ENCODE measurements around the gene TMEM80. TPM values are rescaled to one million over a fixed set of nuclear protein-coding genes. Genes with fewer than 3 reads are reported as not detected.

Gene TMEM80
- total and polyA plus RNA-seq, 2 experiments from 2014 or later, result 26.7 to 35.5 TPM

DNA sequence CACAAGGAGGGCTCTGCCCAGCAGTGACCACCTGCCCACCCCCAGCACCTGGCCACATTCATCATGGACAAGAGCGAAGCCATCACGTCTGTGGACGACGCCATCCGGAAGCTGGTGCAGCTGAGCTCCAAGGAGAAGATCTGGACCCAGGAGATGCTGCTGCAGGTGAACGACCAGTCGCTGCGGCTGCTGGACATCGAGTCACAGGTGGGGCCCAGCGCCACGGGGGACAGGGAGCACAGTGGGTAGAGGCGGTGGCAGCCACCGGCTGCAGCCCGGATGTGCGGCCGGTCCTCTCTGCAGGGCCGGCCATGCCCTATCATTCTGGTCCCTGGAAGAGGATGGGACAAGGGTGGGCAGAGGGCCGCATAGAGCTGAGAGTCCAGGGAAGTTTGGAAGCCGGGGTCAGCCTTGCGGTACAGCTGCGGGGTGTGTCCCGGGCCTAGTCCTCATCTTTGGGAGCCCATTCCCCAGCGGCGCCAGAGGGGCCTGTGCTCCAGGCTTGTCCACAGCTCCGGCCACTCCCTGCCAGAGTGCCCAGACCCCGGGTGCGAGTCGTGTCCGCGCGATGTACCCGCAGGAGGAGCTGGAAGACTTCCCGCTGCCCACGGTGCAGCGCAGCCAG lies 24.5 kb downstream of the TMEM80 start:
- no peak for TF ChIP-seq EZH2 (IDR thresholded peaks at IDR 0.05; ENCODE audit: borderline replicate concordance)
- TF ChIP-seq EZH2phosphoT487 (IDR thresholded peaks at IDR 0.05; ENCODE audit: low read depth, severe bottlenecking, unreplicated experiment), result no peak
- TF ChIP-seq CTCF (IDR thresholded peaks at IDR 0.05; ENCODE audit: poor library complexity), result no peak
- Histone ChIP-seq H3K79me2 (peaks cover 28% of the 10 kb centered on the region), H3K9me2 (replicated peaks; ENCODE audit: insufficient read depth) (no peaks in the 10 kb centered on the region), H3K9me3 (ENCODE audit: low read depth) (no peaks in the 10 kb centered on the region), H2AFZ (no peak overlapping the region), H3K27me3 (no peaks in the 10 kb centered on the region), H3K4me3 (no peak overlapping the region), H3K36me3 (replicated peaks; ENCODE audit: insufficient read depth, low read depth) (no peaks in the 10 kb centered on the region), H3K27ac (no peak overlapping the region), H4K20me1 (ENCODE audit: insufficient read depth, poor library complexity, severe bottlenecking) (peaks cover 10% of the 10 kb centered on the region), H3K4me1 (ENCODE audit: insufficient read depth) (no peaks in the 10 kb centered on the region), H3K4me2 (no peak overlapping the region)
- DNase-seq (ENCODE audit: low spot score), result no peak
- WGBS (ENCODE audit: low lambda C conversion rate, missing lambda C conversion rate), result 90% methylated on average over 34 of the region's 35 CpGs

DNA sequence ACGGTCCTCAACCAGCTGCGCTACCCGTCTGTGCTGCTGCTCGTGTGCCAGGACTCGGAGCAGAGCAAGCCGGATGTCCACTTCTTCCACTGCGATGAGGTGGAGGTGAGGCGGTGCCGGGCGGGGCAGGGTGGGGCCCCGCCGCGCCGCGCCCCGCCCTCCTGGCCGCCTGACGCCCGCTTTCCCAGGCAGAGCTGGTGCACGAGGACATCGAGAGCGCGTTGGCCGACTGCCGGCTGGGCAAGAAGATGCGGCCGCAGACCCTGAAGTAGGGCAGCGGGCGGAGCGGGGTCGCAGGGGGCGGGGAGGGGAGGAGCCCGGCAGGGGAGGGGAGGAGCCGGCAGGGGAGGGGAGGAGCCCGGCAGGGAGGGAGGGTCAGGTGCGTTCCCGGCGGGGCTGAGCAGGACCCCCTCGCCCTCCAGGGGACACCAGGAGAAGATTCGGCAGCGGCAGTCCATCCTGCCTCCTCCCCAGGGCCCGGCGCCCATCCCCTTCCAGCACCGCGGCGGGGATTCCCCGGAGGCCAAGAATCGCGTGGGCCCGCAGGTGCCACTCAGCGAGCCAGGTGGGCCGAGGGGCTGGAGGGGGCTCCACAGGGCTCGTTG lies 25.1 kb downstream of the TMEM80 start:
- H3K4me1 ChIP-seq (ENCODE audit: insufficient read depth), result peaks cover 2% of the 10 kb centered on the region
- no peaks in the 10 kb centered on the region for H3K9me2 ChIP-seq (replicated peaks; ENCODE audit: insufficient read depth)
- peaks cover 25% of the 10 kb centered on the region for H3K79me2 ChIP-seq
- H4K20me1 ChIP-seq (ENCODE audit: insufficient read depth, poor library complexity, severe bottlenecking), result peaks cover 10% of the 10 kb centered on the region
- H3K4me3 ChIP-seq, result no peak overlapping the region
- no peaks in the 10 kb centered on the region for H3K9me3 ChIP-seq (ENCODE audit: low read depth)
- no peaks in the 10 kb centered on the region for H3K36me3 ChIP-seq (replicated peaks; ENCODE audit: insufficient read depth, low read depth)
- WGBS (ENCODE audit: low lambda C conversion rate, missing lambda C conversion rate), result 79% methylated on average over 7 of the region's 53 CpGs
- no peak overlapping the region for H3K27ac ChIP-seq
- H2AFZ ChIP-seq, result no peak overlapping the region
- H3K27me3 ChIP-seq, result no peaks in the 10 kb centered on the region
- peak; percentile 28 for DNase-seq (ENCODE audit: low spot score)
- no peak overlapping the region for H3K4me2 ChIP-seq
- TF ChIP-seq EZH2 (IDR thresholded peaks at IDR 0.05; ENCODE audit: borderline replicate concordance), result no peak
- TF ChIP-seq EZH2phosphoT487 (IDR thresholded peaks at IDR 0.05; ENCODE audit: low read depth, severe bottlenecking, unreplicated experiment), result no peak
- TF ChIP-seq CTCF (IDR thresholded peaks at IDR 0.05; ENCODE audit: poor library complexity), result no peak

- Histone ChIP-seq H3K36me3 (replicated peaks; ENCODE audit: insufficient read depth, low read depth) (no peaks in the 10 kb centered on the region), H3K27ac (no peak overlapping the region), H4K20me1 (ENCODE audit: insufficient read depth, poor library complexity, severe bottlenecking) (peaks cover 10% of the 10 kb centered on the region), H3K9me2 (replicated peaks; ENCODE audit: insufficient read depth) (no peaks in the 10 kb centered on the region), H3K4me3 (no peak overlapping the region), H3K4me2 (no peak overlapping the region), H3K4me1 (ENCODE audit: insufficient read depth) (peaks cover 7% of the 10 kb centered on the region), H3K27me3 (no peaks in the 10 kb centered on the region), H3K79me2 (peaks cover 24% of the 10 kb centered on the region), H3K9me3 (ENCODE audit: low read depth) (no peaks in the 10 kb centered on the region), H2AFZ (no peak overlapping the region)
- WGBS (ENCODE audit: low lambda C conversion rate, missing lambda C conversion rate), result 90% methylated on average over 11 of the region's 28 CpGs
- no peak for DNase-seq (ENCODE audit: low spot score)
- no peak for TF ChIP-seq EZH2phosphoT487 (IDR thresholded peaks at IDR 0.05; ENCODE audit: low read depth, severe bottlenecking, unreplicated experiment)
- TF ChIP-seq CTCF (IDR thresholded peaks at IDR 0.05; ENCODE audit: poor library complexity), result no peak
- TF ChIP-seq EZH2 (IDR thresholded peaks at IDR 0.05; ENCODE audit: borderline replicate concordance), result no peak
These were observed 25.7 kb downstream of the TMEM80 start for GRCh38 chr11:721247-721740.

Data from hepatocyte (in vitro differentiated cells).